HCEC 1CT (cell line): Measurements from ENCODE around the gene TRIM71.
"Not testable (repeated sequence)": the region's sequence is repeated elsewhere in the genome, so short reads cannot be mapped to it uniquely, and the experiment has no call there.

Experiments
- DNase-seq: peaks from one replicate; pipeline ENCODE4 v3.0.0-alpha.2; 2017

Gene TRIM71

DNA sequence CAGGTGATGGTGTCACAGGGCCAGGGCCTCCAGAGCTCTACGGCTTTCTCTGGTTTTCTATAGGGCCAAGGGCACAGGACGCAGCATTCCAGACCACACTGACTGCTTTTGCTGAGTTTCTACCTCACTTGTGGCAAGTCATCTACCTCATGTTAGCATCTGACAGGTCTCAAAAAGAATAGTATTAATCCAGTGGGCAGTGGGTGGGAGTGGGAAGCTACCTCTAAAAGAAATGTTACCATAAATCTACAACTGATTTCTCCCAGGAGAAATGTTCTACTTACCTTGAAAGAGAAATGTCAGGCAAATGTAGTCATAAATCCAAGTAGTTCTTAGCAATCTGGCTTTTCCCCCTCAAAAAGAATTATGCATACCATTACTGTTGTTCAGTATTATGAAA lies 77.9 kb downstream of the TRIM71 start:
- DNase-seq: no peak

DNA sequence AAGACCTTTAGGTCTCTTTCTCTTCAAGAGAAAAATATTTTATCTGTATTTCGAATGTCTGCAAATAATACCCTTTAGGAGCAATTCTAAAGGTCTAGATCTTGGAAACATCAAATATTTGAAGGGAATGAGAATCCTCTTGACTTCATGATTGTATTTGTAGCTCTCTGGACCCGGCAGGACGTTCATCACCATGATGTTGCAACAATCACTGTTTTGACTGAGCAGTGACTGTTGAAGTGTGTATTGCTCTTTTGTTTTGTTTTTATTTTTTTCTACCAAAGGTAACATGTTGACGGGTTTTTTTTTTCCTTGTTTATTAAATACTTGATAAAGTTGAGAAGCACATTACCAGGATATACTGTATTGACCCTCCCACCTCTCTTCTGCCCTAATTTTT lies 78.3 kb downstream of the TRIM71 start:
- DNase-seq: no peak

DNA sequence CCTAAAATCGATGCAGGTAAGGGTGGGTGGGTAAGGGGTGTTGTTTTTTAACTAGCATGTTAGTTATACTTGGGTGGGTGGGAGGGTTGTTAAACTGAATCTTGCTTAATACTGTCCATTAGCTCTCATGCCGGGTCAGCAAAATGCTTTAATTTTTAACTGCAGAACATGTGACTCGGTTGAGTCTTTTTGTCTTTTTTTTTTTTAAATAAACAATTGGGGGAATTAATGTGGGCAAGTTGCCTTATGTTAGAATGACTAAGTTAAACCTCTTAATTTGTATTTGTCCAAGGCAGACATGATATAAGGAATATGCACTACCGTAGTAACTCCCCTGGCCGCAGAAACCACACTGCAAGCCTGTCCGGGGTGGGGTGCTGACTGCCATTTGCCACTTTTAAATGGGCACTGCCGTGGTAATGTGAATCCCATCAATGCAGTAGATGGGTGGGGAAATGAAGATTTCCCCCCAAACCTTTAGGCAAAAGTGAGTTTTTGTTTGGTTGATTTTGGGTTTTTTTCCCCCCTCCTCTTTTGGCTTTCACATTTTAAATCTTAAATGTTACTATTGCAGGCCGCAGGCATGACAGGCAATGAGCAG lies 79.3 kb downstream of the TRIM71 start:
- DNase-seq: no peak

DNA sequence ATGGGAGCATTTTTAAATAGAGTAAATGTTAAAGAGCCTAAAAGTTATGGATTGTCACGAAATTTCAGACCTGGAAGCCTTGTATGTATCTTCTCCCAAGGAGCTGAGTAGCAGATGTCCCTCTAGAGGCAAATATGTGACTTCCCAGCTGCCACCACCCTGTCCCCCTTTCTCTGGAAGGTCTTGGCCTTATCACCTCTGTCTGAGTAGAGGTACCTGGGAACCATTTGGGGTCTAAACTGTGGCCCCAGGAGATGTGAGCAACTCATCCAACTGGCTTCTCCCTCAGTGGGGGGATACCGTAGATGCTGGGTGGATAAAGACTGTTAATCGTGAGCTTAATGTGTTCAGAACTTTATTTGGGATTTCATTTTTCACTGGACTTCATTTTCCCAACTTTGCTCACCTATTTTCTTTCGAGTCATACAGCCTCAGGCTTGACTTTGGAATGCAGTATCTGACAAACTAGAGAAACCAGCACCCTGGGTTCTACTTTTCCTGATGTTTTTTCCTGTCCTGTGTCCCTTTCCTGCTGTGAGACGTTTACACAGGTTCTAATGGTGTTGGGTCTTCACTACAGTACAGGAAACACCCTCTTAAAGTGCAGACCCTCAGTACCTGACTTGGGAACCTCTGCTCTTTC lies 80.3 kb downstream of the TRIM71 start:
- DNase-seq: no peak

DNA sequence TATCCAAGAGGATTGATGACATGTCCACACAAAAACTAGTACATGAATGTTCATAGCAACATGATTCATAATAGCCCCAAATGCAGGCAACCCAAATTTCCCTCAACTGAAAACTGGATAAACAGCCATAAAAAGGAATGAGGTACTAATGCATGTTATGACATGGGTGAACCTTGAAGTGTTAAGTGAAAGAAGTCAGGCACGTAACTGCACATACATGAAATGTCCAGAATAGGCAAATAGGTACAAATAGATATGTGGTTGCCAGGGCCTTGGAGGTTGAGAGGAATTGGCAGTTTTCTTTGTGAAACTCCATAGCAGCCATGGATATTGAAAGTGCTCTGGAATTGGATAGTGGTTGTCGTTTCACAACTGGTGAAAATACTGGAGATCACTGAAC lies 81.5 kb downstream of the TRIM71 start:
- DNase-seq: no peak

DNA sequence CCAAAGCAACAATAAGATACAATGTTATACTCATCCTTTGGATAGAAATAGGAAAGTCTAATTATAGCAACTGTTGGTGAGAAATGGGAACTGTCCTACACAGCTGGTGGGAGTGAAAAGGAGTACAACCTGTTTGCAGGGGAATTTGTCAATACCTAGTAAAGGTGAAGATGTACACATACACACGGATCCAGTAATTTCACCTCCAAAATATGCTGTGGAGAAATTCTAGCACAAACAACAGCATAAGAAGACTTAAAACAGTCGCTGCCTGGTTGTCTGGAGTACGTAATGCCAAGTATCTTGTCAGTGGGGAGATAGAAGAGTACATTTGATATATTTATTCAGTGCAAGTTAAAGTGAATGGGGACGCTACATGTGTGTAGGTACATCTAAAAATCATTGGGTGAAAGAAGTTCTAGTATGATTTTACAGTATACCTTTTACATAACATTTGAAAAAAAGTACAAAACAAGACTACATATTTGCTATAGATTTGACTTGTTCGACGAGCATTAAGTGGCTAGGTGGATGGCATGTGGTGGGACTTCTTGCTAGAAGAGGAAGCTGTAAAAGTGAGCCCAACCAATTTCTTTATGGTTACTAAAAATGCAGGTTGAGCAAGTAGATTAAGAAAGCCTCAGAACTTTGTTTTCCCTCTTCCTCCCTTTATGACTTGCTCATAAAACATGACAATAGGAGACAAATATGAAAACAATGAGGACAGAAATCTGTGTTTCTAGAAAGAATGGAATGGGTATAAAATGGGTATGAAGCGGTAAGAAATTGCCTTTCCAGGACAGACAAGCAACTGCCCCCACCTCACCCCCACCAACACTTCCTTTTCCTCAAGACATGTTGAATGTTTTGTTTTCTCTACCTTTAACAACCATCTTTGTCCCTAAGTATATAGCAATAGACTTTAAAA lies 83.5 kb downstream of the TRIM71 start:
- no peak for DNase-seq

DNA sequence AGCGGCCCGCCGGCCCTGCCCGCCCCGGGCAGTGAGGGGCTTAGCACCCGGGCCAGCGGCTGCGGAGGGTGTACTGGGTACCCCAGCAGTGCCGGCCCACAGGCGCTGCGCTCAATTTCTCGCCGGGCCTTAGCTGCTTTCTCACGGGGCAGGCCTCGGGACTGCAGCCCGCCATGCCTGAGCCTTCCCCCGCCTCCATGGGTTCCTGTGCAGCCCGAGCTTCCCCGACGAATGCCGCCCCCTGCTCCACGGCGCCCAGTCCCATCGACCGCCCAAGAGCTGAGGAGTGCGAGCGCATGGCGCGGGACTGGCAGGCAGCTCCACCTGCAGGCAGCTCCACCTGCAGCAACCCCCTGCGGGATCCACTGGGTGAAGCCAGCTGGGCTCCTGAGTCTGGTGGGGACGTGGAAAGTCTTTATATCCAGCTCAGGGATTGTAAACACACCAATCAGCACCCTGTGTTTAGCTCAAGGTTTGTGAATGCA lies 85.1 kb downstream of the TRIM71 start:
- DNase-seq: not testable (repeated sequence)

DNA sequence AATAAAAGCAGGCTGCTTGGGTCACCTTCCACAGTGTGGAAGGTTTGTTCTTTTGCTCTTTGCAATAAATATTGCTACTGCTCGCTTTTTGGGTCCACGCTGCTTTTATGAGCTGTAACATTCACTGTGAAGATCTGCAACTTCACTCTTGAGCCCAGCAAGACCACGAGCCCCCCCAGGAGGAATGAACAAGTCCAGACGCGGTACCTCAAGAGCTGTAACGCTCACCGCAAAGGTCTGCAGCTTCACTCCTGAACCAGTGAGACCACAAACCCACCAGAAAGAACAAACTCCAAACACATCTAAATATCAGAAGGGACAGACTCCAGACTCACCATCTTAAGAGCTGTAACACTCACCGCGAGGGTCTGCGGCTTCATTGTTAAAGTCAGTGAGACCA lies 86.2 kb downstream of the TRIM71 start:
- no peak for DNase-seq

DNA sequence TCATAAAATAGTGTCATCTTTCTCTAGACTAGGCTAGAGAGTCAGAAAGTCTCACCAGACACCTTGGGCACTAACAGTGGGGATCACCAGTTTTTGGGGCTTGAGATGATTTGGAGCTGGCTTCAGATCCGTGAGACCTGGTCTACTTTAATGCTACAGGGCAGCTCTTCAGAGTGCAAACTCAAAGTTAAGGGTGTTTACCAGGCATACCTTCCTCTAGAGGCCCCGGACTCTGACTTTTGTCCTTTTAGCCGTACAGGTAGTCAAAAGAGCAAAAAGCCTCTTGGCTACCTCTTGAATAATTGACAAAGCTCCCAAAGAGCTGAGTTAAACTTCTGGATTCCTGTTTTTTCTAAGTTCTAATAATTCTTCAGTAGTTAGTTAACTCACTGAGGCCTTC lies 92.2 kb downstream of the TRIM71 start:
- DNase-seq: no peak

DNA sequence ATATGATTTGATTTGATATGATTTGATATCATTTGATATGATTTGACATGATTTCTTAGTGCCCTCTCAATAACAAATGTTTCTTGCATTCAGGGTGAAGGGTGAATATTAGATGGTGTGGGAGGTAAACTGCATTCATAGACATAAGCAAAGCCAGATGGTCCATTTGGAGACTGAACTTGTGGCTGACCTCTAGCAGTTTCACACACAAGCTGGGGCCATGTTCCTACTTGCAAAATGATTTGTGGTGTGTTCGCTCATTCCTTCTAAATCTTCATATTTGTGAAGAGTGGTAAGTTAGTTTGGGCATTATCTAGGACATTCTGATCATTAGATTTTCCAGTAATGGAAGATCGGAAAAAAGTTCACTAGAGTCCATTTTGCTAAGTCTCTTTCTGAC lies 93.2 kb downstream of the TRIM71 start:
- peak; percentile 23 for DNase-seq

DNA sequence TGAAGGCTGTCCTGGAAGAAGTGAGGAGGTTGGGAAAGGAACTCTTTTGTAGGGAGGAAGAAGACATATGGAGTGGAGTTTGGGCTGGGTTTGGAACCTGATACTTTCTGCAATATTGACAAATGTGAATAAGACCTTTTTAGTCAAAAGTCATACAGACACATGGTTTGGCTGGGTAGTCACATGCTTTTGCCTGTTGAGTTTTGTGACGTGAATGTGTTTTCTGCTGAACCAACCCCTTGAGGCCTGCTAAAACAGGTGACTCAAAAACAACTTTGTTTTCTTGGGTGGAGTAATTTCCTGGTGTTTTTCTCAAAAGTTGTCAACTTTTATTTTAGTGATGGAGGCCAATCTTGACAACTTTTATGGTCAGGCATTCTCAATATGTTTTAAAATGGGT lies 94.2 kb downstream of the TRIM71 start:
- no peak for DNase-seq

DNA sequence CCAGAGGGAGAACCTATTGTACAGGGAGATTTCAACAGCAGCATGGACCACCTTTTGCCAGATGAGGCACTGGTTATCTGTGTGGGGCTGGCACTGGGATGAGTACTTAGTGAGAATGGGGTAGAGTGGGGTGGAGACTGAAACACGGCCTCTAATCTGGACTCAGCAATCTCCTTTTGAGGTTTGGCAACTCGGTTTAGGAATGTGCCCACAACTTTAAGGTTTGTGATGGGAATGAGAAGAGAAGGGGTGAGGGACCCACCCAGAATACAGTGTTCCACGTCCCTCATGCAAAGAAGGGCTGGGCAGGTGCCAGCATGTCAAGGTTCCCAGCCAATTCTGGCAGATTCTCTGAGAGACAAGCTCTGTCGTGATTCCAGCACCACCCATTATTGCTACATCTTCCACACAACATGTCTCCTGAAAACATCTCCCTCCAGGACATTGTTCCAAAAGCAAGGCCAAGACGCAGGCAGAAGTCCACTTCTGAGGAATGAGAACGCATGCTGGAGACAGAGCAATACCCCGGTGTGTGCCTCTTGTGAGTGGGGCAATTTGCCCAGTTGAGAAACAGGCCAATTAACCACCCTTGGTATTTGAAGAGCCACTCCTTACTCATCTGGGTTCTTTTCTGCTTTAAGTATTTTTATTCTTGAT lies 96.1 kb downstream of the TRIM71 start:
- no peak for DNase-seq

DNA sequence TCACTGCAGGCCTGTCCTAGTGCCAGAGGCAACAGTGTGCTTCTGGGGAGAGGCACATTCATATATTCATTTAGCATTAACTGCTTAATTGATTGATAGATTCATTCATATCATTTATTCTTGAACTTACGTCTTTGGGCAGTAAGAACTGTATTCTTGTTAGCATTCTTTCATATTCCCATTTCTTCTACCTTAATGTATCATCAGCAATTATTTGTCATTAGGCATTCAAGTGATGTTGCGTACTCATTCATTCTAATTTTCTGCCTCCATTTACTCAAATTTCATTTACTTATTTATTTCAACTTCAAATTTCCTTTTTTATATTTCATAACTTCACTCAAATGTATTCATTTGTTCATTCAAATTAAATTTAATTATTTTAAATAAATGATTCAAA lies 102.1 kb downstream of the TRIM71 start:
- no peak for DNase-seq

DNA sequence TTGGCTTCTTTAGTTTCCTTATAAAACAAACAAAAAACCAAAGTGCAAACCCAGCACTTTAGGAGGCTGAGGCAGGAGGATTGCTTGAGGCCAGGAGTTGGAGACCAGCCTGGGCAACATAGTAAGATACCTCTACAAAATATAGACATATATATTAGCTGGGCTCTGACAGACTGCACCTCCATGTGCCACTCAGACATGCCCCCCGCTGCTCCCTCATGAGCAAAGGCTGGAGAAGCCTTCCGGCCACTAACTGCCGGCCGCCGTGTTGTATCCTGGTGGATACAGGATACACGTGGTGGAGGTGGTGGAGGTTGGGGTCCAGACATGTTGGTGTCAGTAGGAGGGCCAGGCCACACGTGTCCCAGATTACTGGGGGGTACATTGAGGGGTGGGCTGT lies 104.3 kb downstream of the TRIM71 start:
- DNase-seq: no peak

DNA sequence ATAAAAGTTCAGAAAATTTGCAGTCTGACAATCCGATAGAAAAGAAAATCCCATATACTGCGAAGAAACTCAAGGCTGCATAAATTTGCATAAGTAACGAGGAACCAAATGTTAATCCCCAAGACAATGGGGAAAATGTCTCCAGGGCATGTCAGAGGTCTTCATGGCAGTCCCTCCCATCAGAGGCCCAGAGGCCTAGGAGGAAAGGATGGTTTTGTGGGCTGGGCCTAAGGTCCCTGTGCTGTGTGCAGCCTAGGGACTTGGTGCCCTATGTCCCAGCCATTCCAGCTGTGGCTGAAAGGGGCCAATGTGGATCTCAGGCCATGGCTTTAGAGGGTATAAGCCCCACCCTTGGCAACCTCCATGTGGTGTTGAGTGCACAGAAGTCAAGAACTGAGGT lies 112.4 kb downstream of the TRIM71 start:
- DNase-seq: no peak

DNA sequence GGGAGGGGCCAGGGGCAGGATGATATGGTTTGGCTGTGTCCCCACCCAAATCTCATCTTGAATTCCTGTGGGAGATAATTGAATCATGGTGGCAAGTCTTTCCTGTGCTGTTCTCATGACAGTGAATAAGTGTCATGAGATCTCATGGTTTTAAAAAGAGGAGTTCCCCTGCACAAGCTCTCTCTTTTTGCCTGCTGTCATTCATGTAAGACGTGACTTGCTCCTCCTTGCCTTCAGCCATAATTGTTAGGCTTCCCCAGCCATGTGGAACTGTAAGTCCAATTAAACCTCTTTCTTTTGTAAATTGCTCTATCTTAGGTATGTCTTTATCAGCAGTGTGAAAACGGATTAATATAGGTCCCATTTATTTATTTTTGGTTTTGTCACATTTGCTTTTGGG lies 113.5 kb downstream of the TRIM71 start:
- DNase-seq: not testable (repeated sequence)

DNA sequence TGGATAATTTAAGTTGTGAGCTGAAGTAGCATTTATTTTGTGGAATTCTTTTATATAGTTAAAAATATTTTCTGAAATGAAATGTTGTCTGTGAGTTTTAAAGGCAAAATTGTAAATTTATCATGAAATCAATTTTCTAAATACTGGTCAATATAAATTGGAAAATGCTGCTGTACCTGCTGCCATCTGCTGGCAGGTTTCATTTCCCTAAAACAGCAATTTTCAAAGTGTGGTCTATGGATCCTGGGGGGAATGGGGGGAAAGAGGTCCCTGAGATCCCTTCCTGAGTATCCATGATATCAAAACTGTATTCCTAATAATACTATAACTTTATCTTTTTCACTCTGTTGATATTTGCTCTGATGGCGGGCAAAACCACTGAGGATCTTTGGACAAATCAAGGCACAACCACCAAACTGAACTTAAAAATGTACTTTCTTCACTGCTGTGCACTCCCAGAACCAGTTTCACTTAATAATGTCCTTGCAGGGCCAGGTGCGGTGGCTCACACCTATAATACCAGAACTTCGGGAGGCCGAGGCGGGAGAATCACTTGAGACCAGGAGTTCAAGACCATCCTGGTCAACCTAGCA lies 116.4 kb downstream of the TRIM71 start:
- DNase-seq: peak; percentile 7

DNA sequence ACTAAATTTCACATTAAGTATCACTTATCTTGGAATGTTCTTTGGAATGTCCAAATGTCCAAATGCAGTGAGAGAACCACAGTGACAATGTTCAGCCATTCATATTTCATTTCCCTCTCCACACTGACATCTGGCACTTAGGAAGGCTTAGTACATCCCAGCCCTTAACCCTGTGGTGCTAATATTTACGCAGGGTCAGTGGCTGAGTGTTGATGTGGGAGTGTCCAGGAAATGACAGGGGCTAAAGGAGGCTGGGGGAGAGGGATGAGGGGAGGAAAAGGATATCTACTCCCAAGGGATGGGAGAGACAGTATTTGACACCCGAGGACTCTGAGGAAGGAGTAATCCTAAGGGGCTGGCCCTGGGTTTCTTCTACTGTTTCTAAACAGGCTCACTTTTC lies 119.5 kb downstream of the TRIM71 start:
- no peak for DNase-seq

DNA sequence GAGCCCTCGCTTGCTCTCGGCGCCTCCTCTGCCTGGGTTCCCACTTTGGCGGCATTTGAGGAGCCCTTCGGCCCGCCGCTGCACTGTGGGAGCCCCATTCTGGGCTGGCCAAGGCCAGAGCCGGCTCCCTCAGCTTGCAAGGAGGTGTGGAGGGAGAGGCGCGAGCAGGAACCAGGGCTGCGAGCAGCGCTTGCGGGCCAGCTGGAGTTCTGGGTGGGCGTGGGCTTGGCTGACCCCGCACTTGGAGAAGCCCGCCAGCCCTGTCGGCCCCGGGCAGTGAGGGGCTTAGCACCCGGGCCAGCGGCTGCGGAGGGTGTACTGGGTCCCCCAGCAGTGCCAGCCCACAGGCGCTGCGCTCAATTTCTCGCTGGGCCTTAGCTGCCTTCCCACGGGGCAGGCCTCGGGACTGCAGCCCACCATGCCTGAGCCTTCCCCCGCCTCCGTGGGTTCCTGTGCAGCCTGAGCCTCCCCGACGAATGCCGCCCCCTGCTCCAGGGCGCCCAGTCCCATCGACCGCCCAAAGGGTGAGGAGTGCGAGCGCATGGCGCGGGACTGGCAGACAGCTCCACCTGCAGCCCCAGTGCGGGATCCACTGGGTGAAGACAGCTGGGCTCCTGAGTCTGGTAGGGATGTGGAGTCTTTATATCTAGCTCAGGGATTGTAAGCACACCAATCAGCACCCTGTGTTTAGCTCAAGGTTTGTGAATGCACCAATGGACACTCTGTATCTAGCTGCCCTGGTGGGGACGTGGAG lies 121.9 kb downstream of the TRIM71 start:
- not testable (repeated sequence) for DNase-seq

DNA sequence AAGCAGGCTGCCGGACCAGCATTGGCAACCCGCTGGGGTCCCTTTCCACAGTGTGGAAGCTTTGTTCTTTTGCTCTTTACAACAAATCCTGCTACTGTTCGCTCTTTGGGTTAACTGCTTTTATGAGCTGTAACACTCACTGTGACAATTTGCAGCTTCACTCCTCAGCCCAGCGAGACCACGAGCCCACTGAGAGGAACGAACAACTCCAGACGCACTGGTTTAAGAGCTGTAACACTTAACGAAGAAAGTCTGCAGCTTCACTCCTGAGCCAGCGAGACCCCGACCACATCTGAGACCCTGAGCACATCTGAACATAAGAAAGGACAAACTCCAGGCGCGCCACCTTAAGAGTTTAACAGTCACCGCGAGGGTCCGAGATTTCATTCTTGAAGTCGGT lies 122.9 kb downstream of the TRIM71 start:
- no peak for DNase-seq

DNA sequence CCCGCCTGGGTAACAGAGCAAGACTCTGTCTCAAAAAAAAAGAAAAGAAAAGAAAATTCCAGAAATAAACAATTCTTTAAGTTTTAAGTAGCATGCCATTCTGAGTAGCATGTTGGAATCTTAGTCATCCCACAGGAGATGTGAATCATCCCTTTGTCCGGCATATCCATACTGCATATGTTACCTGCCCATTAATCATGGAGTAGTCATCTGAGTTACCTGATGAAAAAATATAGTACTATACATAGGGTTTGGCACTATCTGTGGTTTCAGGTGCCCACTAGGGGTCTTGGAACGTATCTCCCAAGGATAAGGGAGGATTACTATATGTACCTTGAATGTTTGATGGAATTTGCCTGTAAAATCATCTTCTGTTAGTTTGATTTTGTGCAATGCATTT lies 127.3 kb downstream of the TRIM71 start:
- DNase-seq: peak; percentile 49

DNA sequence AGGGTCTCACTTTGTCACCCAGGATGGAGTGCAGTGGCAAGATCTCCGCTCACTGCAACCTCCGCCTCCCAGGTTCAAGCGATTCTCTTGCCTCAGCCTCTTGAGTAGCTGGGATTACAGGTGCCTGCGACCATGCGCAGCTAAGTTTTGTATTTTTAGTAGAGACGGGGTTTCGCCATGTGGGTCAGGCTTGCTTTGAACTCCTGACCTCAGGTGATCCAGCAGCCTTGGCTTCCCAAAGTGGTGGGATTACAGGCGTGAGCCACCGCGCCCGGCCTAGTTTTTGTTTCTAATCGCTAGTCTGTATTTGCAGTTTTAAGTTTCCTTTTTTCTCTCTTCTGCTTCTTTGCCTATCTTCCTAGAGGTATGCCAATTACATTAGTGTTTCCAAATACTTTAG lies 127.8 kb downstream of the TRIM71 start:
- DNase-seq: not testable (repeated sequence)
